Hematopoietic multipotent progenitor cell treated with erythropoietin and hydrocortisone succinate and interleukin-3 and kit ligand, for 8 days (in vitro differentiated cells): ENCODE measurements around the gene IMP4.

Experiments used
- DNase-seq: peaks from one replicate; pipeline ENCODE4 v3.0.0-alpha.2; 2015

Gene IMP4

DNA sequence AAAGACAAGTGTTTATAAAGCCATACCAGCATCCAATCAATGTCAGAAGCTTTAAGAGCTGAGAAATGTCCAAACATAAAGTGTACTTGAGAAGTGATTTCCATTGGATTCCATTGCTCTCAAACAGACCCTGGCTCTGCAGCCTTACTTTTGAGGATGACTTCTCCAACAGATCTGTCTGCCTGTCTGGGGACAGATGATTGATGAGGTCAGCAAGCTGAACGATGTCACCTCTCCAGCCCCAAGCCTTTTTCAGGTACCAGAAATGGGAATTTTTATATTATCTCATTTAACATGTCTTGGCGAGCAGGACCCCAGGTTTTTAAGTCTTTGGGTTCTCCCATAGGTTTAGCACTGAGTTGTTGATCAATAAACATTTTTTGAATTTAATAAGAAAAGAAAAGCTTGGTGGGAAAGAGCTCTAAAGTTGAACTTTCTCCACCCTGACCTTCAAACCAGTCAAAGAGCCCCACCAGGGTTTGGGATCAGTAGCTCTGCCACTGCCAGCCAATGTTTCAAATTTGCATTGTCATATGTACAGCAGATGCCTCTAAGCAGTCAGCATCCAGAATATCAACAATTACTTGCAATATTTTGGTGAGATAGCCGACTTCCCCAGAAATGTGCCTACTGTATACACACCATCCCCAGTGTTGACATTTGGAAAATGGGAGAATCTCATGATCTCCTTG lies 35.7 kb downstream of the IMP4 start:
- DNase-seq = no peak

DNA sequence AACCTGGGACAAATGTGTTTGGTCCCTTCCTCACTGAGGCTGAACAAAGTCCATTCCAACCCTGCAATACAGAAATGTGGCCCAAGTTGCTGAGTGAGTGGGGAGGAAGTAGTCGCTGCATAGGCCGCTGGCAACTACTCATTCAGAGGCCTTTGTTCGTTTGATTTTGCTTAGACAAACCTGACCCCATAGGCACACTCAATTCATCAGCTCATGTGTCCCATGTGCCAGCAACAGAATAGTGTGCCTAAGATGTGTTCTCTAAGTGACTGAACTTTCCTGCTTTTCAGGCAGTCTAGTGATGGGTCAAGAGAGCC lies 36.2 kb downstream of the IMP4 start:
- DNase-seq = no peak

DNA sequence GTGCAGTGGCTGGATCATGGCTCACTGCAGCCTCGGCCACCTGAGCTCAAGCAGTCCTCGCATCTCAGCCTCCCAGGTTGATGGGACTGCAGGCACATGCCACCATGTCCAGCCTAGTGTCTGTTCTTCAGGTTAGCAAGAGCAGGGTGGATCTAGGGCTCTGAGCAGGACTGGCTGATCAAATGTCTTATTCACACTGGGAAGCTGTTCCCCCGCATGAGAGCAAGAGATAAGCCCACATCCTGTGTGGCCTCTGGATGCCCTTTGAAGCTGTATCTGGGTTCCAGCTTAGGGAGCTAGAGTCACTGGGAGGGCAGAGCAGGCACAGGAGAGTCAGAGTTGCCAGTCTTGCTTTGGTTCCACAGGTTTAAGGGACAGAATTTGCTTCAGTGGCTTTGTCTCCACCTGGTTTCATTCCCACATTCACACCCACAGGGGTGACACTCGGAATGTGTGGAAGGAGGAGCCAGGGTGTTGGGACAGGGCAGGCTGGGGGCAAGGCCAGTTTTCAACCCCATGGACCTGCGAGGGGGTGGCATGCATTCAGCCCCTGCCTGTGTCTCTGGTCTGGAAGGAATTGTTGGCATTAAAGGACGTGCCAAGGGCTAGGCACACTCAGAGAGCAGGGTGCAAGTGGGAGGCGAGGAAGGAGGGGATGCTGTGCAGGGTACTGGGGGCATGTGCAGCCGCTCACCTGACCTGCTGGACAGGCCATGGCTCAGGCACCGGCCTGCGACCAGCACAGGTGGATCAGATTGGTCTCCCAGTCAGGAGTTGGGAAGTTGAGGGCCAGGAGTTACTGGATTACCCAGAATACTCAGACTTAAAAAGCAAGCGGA lies 37.6 kb downstream of the IMP4 start:
- DNase-seq = peak; percentile 90

DNA sequence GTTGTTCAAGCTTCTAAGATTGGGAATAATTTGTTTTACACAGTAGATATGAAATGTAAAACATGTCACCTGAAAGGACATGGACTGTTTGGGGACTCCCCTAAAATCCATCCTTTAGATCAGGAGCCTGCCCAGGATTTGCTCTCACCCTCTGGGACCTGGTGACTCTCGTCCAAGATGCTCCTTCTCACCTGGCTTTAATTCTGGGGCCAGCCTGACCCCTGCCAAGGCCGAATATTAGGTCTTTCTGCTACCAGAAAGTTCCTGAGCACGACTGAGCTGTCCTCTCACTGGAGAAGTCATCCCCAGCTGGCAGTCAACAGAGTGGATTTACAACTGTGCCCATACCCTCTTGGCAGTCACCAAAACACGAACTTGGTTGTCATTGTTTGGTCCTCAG lies 38.4 kb downstream of the IMP4 start:
- no peak for DNase-seq

DNA sequence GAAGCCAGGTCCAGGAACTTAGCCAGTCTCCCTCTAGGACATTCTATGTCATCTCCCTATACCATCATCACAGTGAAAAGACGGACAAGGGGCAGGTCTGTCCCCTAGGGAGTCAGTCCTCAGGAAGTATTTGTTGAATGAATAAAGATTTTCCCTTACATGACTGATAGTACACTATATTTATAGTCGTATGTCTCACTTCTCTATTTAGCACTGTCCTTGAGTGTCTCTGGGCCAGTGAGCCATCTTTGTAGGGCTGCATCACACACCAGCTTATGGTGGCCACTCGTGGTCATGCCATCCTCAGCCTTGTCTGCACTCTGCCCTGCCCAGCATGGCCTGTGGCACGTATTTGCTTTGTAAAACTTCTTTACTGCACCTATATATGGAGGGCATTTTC lies 38.9 kb downstream of the IMP4 start:
- DNase-seq = no peak

DNA sequence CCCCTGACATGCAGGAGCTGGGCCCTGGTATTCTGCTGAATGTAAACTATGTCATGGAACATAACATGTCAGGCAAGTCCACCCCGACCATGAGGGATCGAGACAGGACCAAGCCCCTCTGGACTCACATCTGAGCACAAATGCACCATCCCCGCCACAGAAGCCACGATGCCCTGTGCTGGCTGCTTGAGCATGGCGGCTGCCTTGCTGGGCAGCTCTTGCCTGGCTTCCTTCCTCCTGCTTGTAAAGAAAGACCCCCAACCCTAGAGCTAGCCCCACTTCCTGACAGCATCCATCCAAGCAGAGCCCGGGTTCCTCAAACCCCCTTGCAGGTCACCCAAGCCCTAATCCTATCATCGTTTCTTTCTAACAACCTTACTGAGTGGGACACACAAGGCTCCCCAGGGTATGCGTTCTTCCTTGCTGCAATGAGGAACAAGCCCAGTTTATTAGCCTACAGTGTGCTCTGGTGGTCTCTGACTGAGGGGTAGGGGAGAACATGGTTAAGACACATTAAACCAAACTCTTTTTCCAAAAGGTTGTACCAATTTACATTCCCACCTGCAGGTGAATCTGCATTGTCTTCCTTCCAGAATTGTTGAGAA lies 39.7 kb downstream of the IMP4 start:
- no peak for DNase-seq

DNA sequence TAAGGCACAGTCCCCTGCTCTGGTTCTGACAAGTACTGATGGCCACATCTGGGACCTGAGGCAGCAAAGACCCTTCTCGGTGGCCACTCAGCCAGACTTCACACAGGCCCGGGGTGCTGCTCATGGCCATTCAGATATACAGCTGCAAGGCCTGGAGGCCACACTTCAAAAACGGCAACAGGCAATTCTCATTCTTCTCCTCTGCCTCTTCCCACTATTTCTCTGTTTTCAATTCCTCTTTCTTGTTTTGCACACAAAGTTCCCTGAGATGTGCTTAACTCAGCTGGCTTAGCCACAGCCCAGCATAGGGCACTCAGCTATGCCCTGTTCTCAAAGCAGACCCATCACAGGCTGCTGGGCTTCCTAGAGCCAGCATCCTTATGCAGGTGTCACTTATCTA lies 43.0 kb downstream of the IMP4 start:
- no peak for DNase-seq

DNA sequence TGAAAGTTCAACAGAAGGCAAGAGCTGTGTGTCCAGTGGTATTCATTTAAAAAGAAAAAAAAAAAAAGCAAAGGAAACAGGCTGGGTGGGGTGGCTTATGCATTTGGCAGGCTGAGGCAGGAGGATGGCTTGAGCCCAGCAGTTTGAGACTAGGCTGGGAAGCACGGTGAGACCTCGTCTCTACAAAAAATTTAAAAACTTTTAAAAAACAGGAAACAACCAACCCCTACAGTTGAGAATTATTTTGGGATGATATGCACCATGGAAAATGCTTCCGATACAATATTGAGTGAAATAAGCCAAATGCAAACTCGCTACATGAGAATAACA lies 44.3 kb downstream of the IMP4 start:
- no peak for DNase-seq

DNA sequence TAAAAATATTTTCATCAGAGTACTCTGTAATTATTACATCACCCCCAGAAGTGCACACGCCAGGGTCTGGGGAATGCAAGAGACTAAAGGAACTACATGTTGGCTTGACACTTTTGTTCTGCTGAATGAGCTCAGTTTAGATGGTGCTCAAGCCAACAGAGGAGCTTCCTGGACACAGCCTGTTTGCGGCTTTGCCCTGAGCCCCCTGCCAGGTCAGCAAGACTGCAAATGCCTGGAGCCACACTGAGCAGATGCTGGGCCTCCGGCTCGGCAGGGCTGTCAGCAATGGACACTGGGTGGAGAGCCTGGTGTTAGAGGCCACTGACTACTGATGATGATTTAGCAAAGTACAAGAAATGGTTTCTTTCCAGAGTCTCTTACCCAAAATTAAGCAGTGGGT lies 45.1 kb downstream of the IMP4 start:
- DNase-seq = no peak

DNA sequence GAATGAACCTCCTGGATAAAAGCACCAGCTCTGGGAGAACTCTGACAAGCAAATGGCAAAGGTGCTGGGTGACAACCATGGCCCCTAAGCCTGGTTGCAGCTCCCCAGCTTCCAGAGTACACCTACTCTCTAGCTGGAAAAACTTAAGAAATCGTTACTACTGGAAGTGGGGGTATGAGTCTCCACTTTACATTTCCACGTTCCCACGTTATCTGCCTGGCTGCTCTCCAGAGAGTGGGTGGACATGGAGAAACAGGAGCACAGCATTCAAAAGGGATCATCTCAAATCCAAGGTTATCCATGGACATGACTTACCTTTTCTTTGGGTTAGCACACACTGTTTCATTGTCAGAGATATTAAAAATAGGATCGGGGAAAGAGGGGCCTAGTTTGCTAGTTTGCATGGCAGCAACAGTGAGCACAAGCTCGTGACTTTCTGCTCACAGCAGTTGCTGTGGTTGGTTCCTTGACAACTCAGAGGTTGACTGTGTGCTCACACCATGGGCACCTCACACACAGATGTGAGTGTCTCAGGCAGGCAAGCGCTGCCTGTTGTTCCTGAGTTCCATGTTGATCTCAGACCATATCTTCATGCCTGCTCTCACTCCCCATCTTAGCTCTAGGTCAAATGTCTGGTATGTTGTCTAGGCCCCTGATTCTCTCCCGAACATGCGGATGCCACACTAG lies 45.7 kb downstream of the IMP4 start:
- no peak for DNase-seq

DNA sequence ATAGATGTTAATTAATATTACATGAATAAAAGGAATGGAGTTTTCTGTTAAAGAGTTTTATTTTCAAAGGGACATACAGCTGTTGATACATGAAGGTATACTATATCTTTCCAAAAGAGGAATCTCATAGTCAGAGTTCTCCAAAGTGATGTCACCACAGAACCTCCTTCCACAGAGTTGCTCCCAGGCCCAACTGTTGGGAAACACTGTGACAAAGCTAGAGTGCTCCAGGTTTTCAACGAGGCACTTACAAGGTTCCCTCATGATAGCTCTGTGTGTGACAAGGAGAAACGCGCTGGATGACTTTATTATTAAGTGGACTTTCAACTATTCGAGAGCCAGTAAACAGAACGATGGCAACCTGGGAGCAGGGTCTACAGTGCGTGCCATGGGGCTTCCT lies 46.7 kb downstream of the IMP4 start:
- no peak for DNase-seq

DNA sequence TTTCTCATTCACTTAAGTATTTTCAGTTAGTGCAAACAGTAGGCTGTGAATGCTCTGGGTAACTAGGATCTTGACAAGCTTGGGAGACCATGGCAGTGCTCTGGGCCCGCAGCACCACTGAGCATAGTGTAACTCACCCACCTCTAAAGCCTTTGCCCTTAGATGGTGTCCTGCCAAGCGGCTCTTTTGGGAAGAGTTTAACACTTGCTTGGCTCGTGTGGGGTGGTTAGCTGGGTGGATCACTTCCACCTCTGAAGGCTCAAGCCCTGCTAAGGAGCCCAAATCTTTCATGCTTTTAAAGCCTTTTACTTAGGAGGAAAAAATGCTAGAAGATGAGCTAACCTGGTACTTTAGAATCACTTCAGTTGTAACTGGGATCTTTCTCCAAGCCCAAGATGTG lies 47.1 kb downstream of the IMP4 start:
- DNase-seq = no peak

DNA sequence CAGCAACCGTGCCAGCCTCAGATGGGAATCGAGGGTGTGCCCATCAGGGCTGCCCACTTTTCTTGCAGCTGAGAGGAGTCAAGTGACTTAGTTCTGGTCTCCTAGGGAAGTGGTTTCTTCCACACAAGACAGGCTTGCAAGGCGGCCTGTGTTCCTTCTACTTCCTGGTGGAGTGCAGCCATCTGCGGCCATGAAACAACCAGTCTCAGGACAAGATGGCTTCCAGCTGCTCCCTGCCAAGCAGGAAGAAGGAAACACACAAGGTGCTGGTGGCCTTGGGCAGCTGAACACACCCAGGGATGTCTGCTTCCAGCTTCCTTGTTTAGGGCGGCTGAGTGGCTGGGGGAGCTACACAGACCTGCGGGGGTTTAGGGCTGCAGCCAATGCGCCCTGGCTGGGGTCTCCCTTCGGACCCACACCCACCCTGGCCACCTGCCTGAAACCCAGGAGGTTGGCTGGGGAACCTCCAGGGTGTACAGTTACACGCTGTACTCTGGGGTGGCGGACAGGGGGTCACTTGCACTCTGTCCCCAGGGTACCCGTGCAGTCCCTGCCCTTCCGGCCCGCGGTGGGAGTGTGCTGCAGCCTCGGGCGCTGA lies 47.9 kb downstream of the IMP4 start:
- no peak for DNase-seq

DNA sequence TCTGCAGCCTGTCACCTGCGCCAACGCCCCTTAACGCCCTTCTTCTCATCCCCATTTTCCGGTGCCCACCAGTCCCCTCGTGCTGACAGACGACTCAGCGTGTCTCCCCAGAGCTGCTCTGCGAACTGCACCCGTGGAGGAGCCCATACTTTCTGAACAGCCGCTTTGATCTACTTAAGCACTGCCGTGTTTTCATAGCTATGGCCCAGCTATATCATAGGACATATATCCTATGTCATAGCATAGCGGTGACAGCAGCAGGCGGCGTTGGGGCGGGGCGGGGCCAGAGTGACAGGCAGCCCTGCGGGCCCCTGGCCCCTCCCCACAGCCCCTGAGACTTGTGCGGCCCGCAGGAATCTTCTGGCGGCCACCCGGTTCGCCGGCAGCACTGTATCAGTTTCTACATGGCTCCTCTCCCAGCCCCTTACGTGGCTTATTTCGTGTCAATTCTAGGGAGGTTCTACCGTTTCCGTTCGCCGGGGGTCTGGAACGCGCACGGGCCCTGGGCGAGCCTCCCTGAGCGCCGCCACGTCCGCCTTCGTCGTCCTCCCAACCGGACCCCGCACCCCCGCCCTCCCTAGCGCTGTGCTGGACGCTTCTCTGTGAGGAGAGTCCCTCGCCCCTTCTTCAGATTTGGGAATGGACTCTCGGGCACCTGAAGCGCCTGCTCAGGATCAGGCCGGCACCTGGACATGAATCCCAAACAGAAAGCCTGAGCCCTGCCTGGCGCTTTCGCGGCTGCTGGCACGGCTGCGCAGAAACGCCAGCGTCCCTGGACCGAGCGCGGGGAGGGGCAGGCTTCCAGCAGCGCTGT lies 48.6 kb downstream of the IMP4 start:
- peak; percentile 70 for DNase-seq

DNA sequence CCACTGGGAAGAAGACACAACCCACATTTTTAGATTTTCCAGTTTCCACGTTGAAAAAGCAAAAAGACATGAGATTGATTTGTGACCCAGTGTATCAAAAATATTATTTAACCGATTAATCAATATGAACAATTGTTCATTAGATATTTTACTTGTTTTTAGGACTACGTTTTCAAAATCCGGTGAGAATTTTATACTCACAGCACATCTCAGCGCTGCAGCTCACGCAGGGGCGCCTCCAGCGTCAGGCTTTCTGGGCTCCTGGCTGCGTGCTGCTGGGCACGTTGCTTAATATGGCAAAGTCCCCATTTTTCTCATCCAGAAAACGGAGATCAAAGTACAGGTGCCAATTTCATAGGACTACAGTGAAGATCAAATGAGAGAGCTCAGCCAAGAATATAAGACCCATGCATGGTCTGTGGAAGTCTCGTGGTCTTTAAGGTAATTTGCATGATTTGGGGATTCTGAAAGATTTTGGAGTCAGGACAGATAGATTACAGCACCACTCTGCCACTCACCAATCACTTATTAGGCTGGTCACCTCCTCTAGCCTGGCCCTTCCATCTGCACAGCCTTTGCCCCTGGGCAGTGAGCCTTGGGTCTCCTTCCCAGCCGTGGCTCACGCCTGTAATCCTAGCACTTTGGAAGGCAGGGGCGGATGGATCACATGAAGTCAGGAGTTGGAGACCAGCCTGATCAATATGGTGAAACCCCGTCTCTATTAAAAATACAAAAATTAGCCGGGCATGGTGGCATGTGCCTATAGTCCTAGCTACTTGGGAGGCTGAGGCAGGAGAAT lies 49.4 kb downstream of the IMP4 start:
- DNase-seq = no peak

DNA sequence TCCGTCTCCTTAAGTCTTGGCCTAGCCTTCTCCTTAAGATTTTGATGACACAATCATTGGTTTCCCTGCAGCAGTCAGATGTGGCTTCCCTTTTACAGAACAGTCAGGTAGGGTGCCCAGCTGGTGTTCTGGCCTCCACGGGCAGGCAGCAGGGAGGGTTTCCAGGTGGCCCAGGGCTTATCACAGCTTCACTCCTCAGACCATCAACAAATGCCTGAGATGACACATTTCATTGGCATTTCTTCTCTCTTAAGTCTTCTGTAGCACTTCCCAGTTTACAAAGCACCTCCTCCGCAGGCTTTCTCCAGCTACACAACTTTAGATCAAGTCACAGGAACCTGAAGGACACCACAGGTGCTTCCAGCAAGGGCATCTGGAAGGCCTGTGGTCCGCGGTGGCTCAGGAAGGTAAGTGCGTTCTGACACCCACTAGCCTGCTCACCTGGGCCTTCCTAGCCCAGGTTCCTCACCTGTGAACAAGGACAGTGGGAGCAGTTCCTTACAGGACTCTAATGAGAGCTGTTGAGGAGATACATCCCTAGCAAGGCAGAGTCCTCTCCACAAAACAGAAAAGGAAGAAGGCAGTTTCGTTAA lies 50.7 kb downstream of the IMP4 start:
- DNase-seq = no peak
